ENCODE measurements around the gene HARBI1. TPM values are rescaled to one million over a fixed set of nuclear protein-coding genes. Genes with fewer than 3 reads are reported as not detected.
A peak's percentile ranks its signal among the peaks of the same experiment; 100 is the strongest.

Gene HARBI1
- total and polyA plus RNA-seq, 9 of the 15 experiments (the other 6 are each of a cell fraction or from before 2014, with no cell fraction given) = 3.5 to 8.4 (median 5.5) TPM

- TF ChIP-seq BCLAF1 (IDR thresholded peaks at IDR 0.05; ENCODE audit: borderline replicate concordance in 1 of 2, control insufficient read depth in 1 of 2, low read depth in 2 of 2, low read length in 1 of 2) (0 out of 4 replicates have a peak, but pooled peaks of 1 of the 2 experiments have one; percentile 47), SMARCE1 (IDR thresholded peaks at IDR 0.05) (no peak), HNRNPLL (IDR thresholded peaks at IDR 0.05; ENCODE audit: low read depth, low read length, poor library complexity, severe bottlenecking) (peak; percentile 78), HOXB6 (CRISPR knock-in tag; IDR thresholded peaks at IDR 0.05; ENCODE audit: borderline replicate concordance) (no peak), NRF1 (conservative IDR thresholded peaks at IDR 0.05 in 1 of 2, IDR thresholded peaks at IDR 0.05 in 1 of 2) (peak; percentile 47 to 62), CHCHD3 (CRISPR knock-in tag; IDR thresholded peaks at IDR 0.05) (no peak), TAF1 (IDR thresholded peaks at IDR 0.05; ENCODE audit: control insufficient read depth, extremely low read depth, insufficient read depth, low read length, severe bottlenecking) (peak; percentile 89), SIN3A (IDR thresholded peaks at IDR 0.05; ENCODE audit: borderline replicate concordance in 2 of 2, control insufficient read depth in 1 of 2, low read depth in 2 of 2, low read length in 2 of 2) (peak; percentile 85 to 86; a peak in 2 of 4 replicates), TSHZ1 (CRISPR knock-in tag; IDR thresholded peaks at IDR 0.05) (no peak), TAF9B (IDR thresholded peaks at IDR 0.05; ENCODE audit: partially characterized antibody) (peak; percentile 69), SNRNP70 (optimal IDR thresholded peaks at IDR 0.05; ENCODE audit: low read depth, low read length) (no peak), HDAC8 (tag; IDR thresholded peaks at IDR 0.05) (peak; percentile 63; the same call in 1 of the 2 replicates), ARNT (IDR thresholded peaks at IDR 0.05) (peak in 1 of 2 experiments; percentile 73; a peak in 2 of 4 replicates), ZNF146 (CRISPR knock-in tag; IDR thresholded peaks at IDR 0.05; ENCODE audit: unreplicated experiment) (peak; percentile 6), MTF1 (CRISPR knock-in tag; IDR thresholded peaks at IDR 0.05; ENCODE audit: borderline replicate concordance) (no peak)
- TF ChIP-seq, protein P1, sequence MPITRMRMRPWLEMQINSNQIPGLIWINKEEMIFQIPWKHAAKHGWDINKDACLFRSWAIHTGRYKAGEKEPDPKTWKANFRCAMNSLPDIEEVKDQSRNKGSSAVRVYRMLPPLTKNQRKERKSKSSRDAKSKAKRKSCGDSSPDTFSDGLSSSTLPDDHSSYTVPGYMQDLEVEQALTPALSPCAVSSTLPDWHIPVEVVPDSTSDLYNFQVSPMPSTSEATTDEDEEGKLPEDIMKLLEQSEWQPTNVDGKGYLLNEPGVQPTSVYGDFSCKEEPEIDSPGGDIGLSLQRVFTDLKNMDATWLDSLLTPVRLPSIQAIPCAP (CRISPR knock-in tag; IDR thresholded peaks at IDR 0.05; ENCODE audit: borderline replicate concordance) = no peak
- TF ChIP-seq, protein P2, sequence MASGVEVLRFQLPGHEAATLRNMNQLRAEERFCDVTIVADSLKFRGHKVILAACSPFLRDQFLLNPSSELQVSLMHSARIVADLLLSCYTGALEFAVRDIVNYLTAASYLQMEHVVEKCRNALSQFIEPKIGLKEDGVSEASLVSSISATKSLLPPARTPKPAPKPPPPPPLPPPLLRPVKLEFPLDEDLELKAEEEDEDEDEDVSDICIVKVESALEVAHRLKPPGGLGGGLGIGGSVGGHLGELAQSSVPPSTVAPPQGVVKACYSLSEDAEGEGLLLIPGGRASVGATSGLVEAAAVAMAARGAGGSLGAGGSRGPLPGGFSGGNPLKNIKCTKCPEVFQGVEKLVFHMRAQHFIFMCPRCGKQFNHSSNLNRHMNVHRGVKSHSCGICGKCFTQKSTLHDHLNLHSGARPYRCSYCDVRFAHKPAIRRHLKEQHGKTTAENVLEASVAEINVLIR (CRISPR knock-in tag; IDR thresholded peaks at IDR 0.05) = peak; percentile 57
Measured at GRCh38 chr11:46593550-46594373, 23.3 kb downstream of the HARBI1 start, which contains the start of gene AMBRA1 (continued).

All from K562 (cell line).